Right lobe of liver (tissue), 4 donors: ENCODE measurements around the gene SNX3.

ENCODE experiments used
- POLR2A ChIP-seq: fragments of 450-650 bp; IDR thresholded peaks from one replicate; pipeline ENCODE4 v1.6.1; 2017; ENCODE audit warnings: antibody characterized with exemption, mild to moderate bottlenecking
- TF ChIP-seq, protein P1 (sequence below), 4 donors: fragments of 200-600 bp in 3 of 4; fragments of 450-650 bp in 1 of 4; IDR thresholded peaks; one replicate each; pipeline versions ENCODE4 v1.5.1 to v1.8.0; 2016 to 2022; ENCODE audit warnings: antibody characterized with exemption in 4 of 4, mild to moderate bottlenecking in 2 of 4
- donor health status: DM: no; HTN: no; CAD: no.
- donor health status: DM: no; HTN: no; CAD: no.
- donor health status: DM: no; HTN: yes; CAD: no.

DNA sequence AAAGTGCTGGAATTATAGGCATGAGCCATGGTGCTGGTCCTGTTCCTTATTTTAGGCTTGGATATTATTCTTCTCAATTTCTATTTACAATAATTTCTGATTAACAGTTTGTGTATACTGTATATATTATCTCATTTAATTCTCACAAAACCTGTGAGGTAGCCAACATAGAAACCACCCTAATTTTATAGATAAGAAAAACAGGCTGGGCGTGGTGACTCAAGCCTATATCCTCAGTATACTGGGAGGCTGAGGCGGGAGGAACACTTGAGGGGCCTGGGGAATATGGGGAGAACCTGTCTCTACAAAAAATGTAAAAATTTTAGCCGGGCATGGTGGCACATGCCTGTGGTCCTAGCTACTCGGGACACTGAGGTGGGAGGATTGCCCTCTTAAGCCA lies 30.3 kb upstream of the SNX3 start:
- TF ChIP-seq, protein P1, sequence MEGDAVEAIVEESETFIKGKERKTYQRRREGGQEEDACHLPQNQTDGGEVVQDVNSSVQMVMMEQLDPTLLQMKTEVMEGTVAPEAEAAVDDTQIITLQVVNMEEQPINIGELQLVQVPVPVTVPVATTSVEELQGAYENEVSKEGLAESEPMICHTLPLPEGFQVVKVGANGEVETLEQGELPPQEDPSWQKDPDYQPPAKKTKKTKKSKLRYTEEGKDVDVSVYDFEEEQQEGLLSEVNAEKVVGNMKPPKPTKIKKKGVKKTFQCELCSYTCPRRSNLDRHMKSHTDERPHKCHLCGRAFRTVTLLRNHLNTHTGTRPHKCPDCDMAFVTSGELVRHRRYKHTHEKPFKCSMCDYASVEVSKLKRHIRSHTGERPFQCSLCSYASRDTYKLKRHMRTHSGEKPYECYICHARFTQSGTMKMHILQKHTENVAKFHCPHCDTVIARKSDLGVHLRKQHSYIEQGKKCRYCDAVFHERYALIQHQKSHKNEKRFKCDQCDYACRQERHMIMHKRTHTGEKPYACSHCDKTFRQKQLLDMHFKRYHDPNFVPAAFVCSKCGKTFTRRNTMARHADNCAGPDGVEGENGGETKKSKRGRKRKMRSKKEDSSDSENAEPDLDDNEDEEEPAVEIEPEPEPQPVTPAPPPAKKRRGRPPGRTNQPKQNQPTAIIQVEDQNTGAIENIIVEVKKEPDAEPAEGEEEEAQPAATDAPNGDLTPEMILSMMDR (IDR thresholded peaks at IDR 0.05) = no peak
- TF ChIP-seq POLR2A = no peak
